NCI-H526 (cell line): Measurements from ENCODE around the gene HPS1.
A peak's percentile ranks its signal among the peaks of the same experiment; 100 is the strongest.

Experiments used
- DNase-seq, 2 experiments: peaks; one replicate each; lab custom pipeline; 2025; lab: John Stamatoyannopoulos, UW

HPS1 gene

DNA sequence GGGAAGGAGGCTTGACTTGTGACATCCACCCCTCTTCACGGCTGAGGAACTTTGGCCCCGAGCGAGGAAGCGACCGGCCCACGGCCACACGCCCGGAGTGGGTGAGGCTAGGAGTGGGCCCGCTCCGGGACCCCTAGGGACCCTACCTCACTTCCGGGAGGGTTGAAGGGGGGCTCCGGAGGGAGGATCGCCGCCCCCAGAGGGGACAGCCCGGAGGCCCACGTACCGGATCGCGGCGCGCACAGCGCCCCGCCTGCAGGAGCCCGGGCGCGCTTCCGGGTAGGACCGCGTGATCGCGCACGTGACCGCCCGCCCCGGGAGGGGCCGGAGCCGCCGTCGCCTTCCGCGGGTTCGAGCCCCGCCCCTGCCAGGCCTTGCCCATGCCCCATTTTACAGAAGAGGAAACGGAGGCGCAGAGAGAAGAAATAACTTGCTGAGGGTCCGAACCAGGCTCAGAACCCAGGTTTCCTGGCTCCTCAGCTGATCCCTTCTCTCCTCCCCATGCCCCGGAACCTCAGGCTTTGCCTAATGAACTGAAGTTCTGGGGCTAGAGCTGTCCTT, at the start of gene HPS1:
HPS1 (minus strand) TSS at position 275 of the 561 bp plus-strand sequence. CDS start 3,695 bp downstream, outside the sequence.
- DNase-seq, result peak; percentile 6 to 75

DNA sequence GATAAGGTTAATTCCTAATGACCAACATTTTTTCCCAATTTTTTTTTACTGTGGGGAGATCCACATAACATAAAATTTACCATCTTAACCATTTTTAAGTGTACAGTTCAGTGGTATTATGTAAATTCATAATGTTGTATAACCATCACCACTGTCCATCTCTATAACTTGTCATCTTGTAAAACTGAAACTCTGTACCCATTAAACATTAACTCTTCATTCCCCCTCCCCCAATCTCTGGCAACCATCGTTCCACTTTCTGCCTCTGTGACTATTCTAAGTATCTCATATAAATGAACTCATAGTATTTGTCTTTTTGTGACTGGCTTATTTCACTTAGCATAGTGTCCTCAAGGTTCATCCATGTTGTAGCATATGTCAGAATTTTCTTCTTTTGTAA, 46.0 kb upstream of the HPS1 start:
- no peak for DNase-seq

- DNase-seq, result no peak
Measured at GRCh38 chr10:98489561-98490481, 43.1 kb upstream of the HPS1 start.

GRCh38 chr10:98488669-98489430, 42.1 kb upstream of the HPS1 start:
- no peak for DNase-seq

DNA sequence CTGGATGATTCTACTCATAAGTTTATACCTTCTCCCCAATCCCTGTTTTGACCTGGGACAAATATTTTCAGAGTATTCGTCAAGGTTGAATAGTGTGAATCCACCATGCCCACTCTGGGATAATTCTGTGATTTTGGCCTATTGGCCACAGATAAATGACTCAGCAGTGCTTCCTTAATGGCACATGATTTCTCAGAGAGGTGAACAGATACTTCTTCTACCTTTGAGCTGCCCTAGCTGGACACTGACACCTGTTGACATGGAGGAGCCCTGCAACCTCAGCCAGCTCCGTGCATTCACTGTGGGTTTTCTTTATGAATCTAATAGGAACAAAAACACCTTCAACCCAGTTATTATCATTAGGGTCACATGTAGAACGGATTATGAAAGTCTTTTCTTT, 40.9 kb upstream of the HPS1 start:
- DNase-seq, result no peak

GRCh38 chr10:98486421-98486820, 39.7 kb upstream of the HPS1 start:
- no peak for DNase-seq

DNA sequence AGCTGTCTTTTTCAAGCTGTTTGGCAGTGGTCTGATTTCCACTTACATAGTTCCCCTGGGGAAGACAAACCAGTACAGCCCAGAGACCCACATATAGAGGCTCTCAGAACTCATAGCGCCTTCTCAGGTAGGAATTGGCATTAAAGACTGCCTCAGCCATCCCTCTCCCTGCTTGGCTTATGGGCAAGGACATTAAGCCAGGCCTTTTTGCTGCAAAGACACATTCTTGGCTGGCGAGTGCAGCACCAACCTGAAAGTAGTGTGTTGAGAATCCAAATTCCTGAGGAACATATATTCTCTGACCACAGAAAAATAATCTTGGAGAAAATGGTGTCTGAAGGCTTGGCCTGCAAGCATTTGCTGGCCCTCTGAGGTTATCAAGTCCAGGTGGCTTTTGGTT, 39.2 kb upstream of the HPS1 start:
- no peak for DNase-seq

DNA sequence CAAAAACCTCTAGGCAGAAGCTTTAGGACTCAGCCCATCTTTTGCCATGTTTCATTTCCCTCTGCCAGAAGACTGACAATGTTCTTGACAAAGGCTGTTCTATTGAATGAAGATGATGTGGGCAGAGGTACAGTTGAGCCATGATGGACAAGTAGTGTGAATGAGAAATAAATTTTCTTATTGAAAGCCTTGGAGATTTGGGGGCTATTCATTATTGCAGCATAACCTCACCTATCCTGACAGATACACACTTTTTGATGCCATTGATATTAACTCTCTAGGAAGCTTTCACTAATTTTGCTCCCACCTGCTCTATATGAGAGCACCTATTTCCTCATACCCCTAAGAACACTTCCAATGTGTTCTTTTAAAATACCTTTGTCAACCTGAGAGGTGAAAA, 36.9 kb upstream of the HPS1 start:
- no peak for DNase-seq

DNA sequence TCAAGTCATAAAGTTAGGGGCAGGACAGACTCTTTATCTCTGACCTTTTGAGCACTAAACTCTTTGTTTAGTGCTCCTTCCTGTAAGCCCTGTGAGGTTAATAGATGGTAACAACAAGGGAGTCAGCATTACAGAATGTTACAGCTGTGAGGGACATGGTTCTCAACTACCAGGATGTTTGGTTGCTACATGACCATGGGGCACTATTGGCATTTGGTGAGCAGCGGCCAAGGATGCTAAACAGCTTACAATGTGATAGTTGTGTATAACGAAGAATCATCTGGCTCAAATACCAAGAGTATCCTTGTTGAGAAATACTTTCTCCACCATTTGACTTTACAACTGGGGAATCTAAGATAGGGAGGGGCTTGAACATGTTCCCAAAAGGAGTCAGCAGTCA, 35.4 kb upstream of the HPS1 start:
- DNase-seq, result no peak

GRCh38 chr10:98481404-98481945, 34.7 kb upstream of the HPS1 start:
- no peak for DNase-seq

DNA sequence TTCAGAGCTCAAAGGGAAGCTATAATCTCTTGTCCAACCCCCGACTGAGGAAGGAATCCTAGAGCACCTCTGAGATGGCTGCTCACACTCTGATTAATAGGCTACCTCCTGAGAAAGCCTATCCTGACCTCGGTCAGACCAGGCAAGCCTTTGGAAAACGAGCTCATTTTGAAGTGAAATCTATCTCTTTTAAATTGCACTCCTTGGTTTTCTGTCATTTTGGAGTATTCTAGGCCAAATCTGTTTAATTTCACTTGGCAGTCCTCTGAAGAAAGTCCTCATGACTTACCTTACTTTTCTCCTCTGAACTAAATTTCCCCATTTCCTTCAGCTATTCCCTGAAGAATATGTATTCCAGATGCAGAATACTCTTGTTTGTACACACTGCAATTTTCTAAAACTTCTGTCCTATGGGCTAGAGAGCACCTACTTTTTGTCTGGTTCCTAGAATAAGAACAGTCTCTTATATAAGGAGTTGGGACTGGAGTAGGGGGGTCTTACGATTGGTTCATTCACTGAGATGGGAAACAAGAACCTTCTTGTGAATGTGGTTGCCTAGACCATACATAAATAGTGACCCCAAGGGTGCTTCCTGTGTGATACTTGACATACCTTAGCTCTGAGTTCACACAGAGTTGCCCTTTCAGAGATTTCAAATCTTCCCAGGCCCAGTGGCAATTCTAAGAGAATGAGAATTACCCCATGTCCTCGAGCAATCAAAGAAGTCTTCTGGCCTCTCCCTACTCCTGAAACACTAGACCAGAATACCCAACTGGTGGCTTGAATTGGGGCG, 31.9 kb upstream of the HPS1 start:
- DNase-seq, result no peak

GRCh38 chr10:98477861-98478260, 31.1 kb upstream of the HPS1 start:
- no peak for DNase-seq

DNA sequence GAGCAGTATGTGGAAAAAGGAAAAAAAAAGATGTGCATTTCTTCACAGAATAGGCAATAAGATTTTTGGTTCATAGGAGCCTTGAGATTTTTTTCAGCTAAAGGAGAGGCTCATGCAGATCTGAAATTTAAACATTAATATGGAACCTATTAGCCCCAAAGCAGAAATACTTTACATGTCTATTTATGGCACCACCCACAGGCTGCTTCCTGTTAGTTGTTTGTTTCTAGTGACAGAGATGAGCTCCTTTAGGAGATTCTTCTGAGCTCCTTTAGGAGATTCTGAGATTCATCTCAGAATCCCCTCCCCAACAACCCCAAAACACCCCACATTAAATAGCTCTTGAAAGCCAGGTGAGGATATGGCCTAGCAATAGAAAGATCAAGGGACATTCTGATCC, 27.9 kb upstream of the HPS1 start:
- no peak for DNase-seq

GRCh38 chr10:98472196-98472595, 25.5 kb upstream of the HPS1 start:
- no peak for DNase-seq

- no peak for DNase-seq
Measured at GRCh38 chr10:98470850-98471249, 24.1 kb upstream of the HPS1 start.

DNA sequence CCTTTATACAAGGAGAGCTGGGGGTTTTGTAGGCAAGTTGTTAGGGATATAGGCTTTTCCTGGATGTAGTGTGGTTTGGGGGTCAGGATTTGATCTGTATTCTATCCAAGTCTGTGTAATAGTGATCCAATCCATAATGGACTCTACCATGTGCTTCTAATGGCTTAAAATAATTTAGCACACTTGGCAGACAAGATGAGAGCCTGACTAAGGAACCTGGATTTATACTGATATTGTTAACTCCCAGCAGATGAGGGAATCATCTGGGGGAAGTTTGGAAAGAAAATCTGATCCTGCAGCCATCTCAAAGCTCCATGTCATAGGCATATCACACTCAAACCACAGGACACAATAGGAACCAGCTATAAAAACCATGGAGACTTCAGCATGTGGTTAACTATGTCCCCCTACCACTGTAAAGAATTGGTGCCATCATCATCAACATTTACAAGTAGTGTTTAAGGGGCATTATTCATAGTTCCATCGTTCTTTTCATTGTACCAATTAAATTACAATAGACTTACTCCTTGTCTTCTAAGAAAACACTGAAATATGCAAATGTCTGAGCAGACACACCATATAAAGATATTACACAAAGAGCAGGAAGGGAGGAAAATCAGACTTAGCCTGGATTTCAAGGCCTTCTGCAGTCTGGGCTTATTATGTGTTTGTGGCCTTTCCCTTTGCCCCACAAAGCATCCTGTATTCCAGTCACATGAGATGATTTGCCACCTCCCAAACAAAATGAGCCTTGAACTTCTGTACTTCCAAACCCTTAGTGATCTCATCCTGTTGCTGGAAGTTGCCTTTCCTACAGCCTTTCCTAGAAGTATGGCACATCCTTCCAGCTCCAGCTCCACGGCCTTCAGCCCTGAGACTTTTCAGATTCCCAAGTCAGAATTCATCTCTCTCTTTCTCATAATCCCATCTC, 22.5 kb upstream of the HPS1 start:
- DNase-seq, result no peak

DNA sequence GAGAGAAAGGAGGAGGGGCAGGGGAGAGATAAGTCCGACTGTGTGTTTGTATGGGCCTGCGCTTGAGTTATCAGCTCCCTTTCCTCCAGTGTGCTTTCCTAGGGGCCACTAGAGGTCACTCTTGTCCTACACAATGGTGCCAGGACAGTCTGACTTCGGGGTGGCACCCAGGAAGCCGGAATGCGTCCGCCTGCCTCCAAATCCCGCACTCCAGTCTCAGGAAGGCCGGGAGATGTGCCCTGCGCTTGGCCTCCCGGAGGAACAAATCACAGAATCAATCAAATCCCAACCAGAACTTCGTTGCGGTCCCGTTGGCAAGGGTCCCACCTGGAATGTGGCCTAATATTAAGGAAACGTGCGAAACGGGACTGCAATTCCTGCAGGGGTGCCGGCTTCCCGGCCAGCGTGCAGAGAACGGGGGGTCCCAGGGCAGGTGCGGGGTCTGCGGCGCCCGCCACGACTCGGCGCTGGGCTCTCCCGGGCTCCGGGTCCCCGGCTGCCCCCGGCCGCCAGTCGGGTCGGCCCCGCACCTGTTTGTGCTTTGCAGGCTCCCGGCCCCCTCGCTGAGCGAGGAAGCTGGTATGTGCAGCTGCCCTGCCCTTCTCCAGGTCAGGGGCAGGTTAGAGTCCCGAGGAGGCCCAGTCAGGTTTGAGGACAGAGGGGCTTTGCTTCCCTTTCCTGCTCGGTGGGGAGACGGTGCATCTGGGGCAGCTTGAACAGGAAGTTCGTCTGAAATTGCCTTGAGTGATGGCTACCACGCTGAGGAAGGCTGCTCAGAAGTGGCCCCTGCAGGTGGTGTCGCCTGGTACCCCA, 21.0 kb upstream of the HPS1 start:
- peak; percentile 61 to 85 for DNase-seq

DNA sequence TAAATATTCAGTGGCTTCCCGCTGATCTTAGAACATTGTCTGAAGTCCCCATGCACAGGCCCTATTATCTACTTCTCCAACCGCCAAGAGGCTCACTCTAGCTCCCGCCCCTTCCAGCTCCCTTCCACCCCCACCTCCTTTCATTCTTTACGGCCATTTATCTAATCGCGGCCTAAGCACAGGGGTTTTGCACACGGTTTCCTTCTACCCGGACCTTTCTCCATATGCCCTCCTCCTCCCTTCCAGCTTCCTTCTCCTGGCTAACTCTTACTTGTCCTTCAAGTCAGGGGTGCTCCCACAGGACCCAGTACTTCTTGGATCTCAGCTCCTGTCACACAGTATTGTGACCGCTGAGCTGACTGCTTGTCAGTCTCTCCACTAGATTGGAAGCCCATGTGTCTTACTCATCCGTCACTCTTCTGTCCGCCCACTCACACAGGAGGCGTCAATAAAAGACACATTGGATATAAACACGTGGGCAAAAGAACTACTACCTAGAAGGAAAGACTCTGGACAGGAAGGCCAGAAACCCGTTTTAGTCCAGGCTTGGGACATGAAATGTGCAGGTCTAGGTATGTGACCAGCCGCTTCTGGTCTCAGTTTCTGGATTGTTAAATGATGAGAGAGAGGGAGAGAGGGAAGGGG, 20.2 kb upstream of the HPS1 start:
- DNase-seq, result no peak

DNA sequence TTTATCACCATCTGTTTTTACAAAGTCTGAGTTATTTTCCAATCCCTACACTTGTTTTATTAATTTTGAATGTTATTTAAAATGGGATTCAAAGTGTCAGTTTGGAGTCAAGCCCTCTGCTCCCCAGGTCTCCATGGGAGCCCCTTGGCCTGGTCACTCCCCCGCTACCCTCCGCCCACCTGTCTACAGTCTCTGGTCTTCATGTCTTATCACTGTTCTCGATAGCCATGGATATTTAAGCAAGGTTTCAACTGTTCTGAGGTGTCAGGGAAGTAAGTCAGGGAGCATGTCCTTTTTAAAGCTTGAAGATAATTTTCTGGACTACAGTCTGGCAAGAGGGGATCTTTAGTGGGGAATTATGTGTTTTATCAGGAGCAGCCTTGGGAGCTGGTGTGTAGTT, 19.1 kb upstream of the HPS1 start:
- no peak for DNase-seq
